Liver (tissue), 9 donors: ENCODE data around the gene TEFM. TPM values are rescaled to one million over a fixed set of nuclear protein-coding genes. Genes with fewer than 3 reads are reported as not detected.
A peak's percentile ranks its signal among the peaks of the same experiment; 100 is the strongest.

ENCODE experiments used
- DNase-seq: peaks from one replicate; pipeline ENCODE4 v3.0.0-alpha.2; 2017; ENCODE audit warnings: low spot score
- H3K27ac ChIP-seq, 2 donors: one replicate each; pipeline ENCODE4 v1.7.0; 2013; ENCODE audit warnings: inconsistent platforms in 2 of 2, low read length in 2 of 2, control low read depth in 1 of 2, low read depth in 1 of 2, mild to moderate bottlenecking in 1 of 2
- H3K27me3 ChIP-seq, 4 donors: one replicate each; pipeline versions ENCODE4 v1.6.1 to v1.7.0; 2013; ENCODE audit warnings: low read length in 3 of 4, inconsistent platforms in 1 of 4, mild to moderate bottlenecking in 1 of 4, moderate library complexity in 1 of 4; ENCODE audit not compliant: control insufficient read depth in 4 of 4, insufficient read depth in 4 of 4
- H3K36me3 ChIP-seq, 4 donors: one replicate each; pipeline versions ENCODE4 v1.6.1 to v1.7.0; 2013; ENCODE audit warnings: low read length in 3 of 4, mild to moderate bottlenecking in 3 of 4, low read depth in 1 of 4, moderate library complexity in 1 of 4; ENCODE audit not compliant: control insufficient read depth in 4 of 4, insufficient read depth in 3 of 4
- H3K4me1 ChIP-seq, 4 donors: one replicate each; pipeline versions ENCODE4 v1.6.1 to v1.7.0; 2013; ENCODE audit warnings: low read length in 3 of 4, mild to moderate bottlenecking in 3 of 4, moderate library complexity in 1 of 4; ENCODE audit not compliant: control insufficient read depth in 4 of 4, insufficient read depth in 4 of 4
- H3K4me3 ChIP-seq, 3 donors: one replicate each; pipeline versions ENCODE4 v1.6.1 to v1.7.0; 2013; ENCODE audit warnings: low read length in 3 of 3, control low read depth in 1 of 3, low read depth in 1 of 3, mild to moderate bottlenecking in 1 of 3
- H3K9ac ChIP-seq, 2 donors: one replicate each; pipeline ENCODE4 v1.7.0; 2013; ENCODE audit warnings: low read length in 2 of 2, mild to moderate bottlenecking in 2 of 2, moderate library complexity in 2 of 2, control low read depth in 1 of 2, low read depth in 1 of 2
- H3K9me3 ChIP-seq, 4 donors: one replicate each; pipeline versions ENCODE4 v1.6.1 to v1.7.0; 2013; ENCODE audit warnings: low read length in 3 of 4; ENCODE audit not compliant: control insufficient read depth in 4 of 4
- ATF3 ChIP-seq: IDR thresholded peaks from 2 replicates; pipeline ENCODE4 v1.6.1; 2016; ENCODE audit warnings: antibody characterized with exemption
- CTCF ChIP-seq: fragments of 150-350 bp; IDR thresholded peaks from 2 replicates; pipeline ENCODE4 v1.5.1; 2017; ENCODE audit warnings: improper control_type of control experiment, low read depth, low read length; ENCODE audit not compliant: missing input control
- FOXA1 ChIP-seq: IDR thresholded peaks from 2 replicates; pipeline ENCODE4 v1.6.1; 2016; ENCODE audit warnings: antibody characterized with exemption
- FOXA2 ChIP-seq: IDR thresholded peaks from 2 replicates; pipeline ENCODE4 v1.6.1; 2016; ENCODE audit warnings: antibody characterized with exemption
- GABPA ChIP-seq, 2 donors: IDR thresholded peaks in 1 of 2; conservative IDR thresholded peaks in 1 of 2; 2 replicates each; pipeline ENCODE4 v1.6.1; 2016; ENCODE audit warnings: antibody characterized with exemption in 2 of 2, mild to moderate bottlenecking in 1 of 2, moderate library complexity in 1 of 2
- HNF4A ChIP-seq, 2 donors: conservative IDR thresholded peaks; 2 replicates each; pipeline ENCODE4 v1.6.1; 2016; ENCODE audit warnings: antibody characterized with exemption in 2 of 2, mild to moderate bottlenecking in 2 of 2
- JUND ChIP-seq, 2 donors: IDR thresholded peaks; 2 replicates each; pipeline ENCODE4 v1.6.1; 2016; ENCODE audit warnings: antibody characterized with exemption in 2 of 2
- NR2F2 ChIP-seq: IDR thresholded peaks from 2 replicates; pipeline ENCODE4 v1.6.1; 2016; ENCODE audit warnings: antibody characterized with exemption
- RAD21 ChIP-seq, 2 donors: IDR thresholded peaks; 2 replicates each; pipeline ENCODE4 v1.6.1; 2016; ENCODE audit warnings: antibody characterized with exemption in 2 of 2, mild to moderate bottlenecking in 2 of 2
- REST ChIP-seq: IDR thresholded peaks from 2 replicates; pipeline ENCODE4 v1.6.1; 2016; ENCODE audit warnings: antibody characterized with exemption, mild to moderate bottlenecking
- YY1 ChIP-seq: IDR thresholded peaks from 2 replicates; pipeline ENCODE4 v1.6.1; 2016; ENCODE audit warnings: antibody characterized with exemption, mild to moderate bottlenecking
- ZBTB33 ChIP-seq: IDR thresholded peaks from 2 replicates; pipeline ENCODE4 v1.6.1; 2016; ENCODE audit warnings: antibody characterized with exemption
- WGBS: extraction: QIAGEN DNeasy Blood & Tissue Kit; methylation state at CpG from one replicate; pipeline ENCODE4 v1.1.7; 2013; 5-methylcytosine and 5-hydroxymethylcytosine counted together
- polyA plus RNA-seq, 2 donors: library from polyadenylated mRNA; stranded (reverse) in 1 of 2; unstranded in 1 of 2; fragments of 200-250 nt in 1 of 2; fragments of >200 nt in 1 of 2; fragmentation: Nextera tagmentation in 1 of 2; extraction: Ambion mirVana in 1 of 2; gene quantifications; one replicate each; pipeline versions ENCODE4 v1.2.1 to v1.2.3, GENCODE V29; 2013 to 2015
- total RNA-seq, 2 donors: library from RNA; depleted of rRNA; stranded (reverse); fragments of >200 nt; gene quantifications; one replicate each; pipeline ENCODE4 v1.2.3, GENCODE V29; 2014
- donor health status: healthy.
- donor health status: healthy.
- donor health status: healthy.
- donor health status: healthy.
- donor health status: healthy.

Gene TEFM
- total and polyA plus RNA-seq, 4 donors: 5.1 to 16.7 (median 10.5) TPM

GRCh38 chr17:30942308-30943079, 36.5 kb upstream of the TEFM start:
- no peak overlapping the region for H3K27ac ChIP-seq
- no peak for DNase-seq
- 71% methylated on average over 4 of the region's 4 CpGs for WGBS
- no peaks in the 10 kb centered on the region for H3K9me3 ChIP-seq
- no peak overlapping the region for H3K9ac ChIP-seq
- no peak for TF ChIP-seq FOXA2
- no peak for TF ChIP-seq YY1
- no peak for TF ChIP-seq RAD21 (IDR thresholded peaks at IDR 0.05)
- no peak for TF ChIP-seq ATF3
- TF ChIP-seq CTCF: no peak
- TF ChIP-seq JUND (IDR thresholded peaks at IDR 0.05): no peak
- TF ChIP-seq GABPA (IDR thresholded peaks at IDR 0.05 in 1 of 2, conservative IDR thresholded peaks at IDR 0.05 in 1 of 2): no peak
- TF ChIP-seq ZBTB33: no peak
- TF ChIP-seq REST: no peak
- TF ChIP-seq HNF4A (conservative IDR thresholded peaks at IDR 0.05): no peak
- no peak for TF ChIP-seq FOXA1
- no peak for TF ChIP-seq NR2F2
- no peaks in the 10 kb centered on the region for H3K27me3 ChIP-seq
- no peaks in the 10 kb centered on the region for H3K4me1 ChIP-seq
- no peak overlapping the region for H3K4me3 ChIP-seq
- H3K36me3 ChIP-seq: peaks cover 0 to 3% (median 0%) of the 10 kb centered on the region in 4 donors

- no peak for DNase-seq
- H3K4me3 ChIP-seq: no peak overlapping the region
- no peak for TF ChIP-seq RAD21 (IDR thresholded peaks at IDR 0.05)
- TF ChIP-seq NR2F2: peak; percentile 56
- no peaks in the 10 kb centered on the region for H3K9me3 ChIP-seq
- no peak overlapping the region for H3K9ac ChIP-seq
- no peak overlapping the region for H3K27ac ChIP-seq
- no peaks in the 10 kb centered on the region for H3K27me3 ChIP-seq
- 79% methylated on average over 13 of the region's 13 CpGs for WGBS
- H3K36me3 ChIP-seq: peaks cover 0 to 3% (median 0%) of the 10 kb centered on the region in 4 donors
- no peaks in the 10 kb centered on the region for H3K4me1 ChIP-seq
These were observed 33.1 kb upstream of the TEFM start for GRCh38 chr17:30939051-30939689.
